Colonic mucosa (tissue), 4 donors: Measurements from ENCODE around the gene NGF. TPM values are rescaled to one million over a fixed set of nuclear protein-coding genes. Genes with fewer than 3 reads are reported as not detected.

Experiments
- DNase-seq: peaks from one replicate; pipeline ENCODE4 v3.0.0-alpha.2; 2020
- H3K27ac ChIP-seq: fragments of 200-600 bp; one replicate; pipeline ENCODE4 v1.8.0; 2021
- H3K27me3 ChIP-seq: fragments of 200-600 bp; one replicate; pipeline ENCODE4 v1.8.0; 2021
- H3K36me3 ChIP-seq: fragments of 200-600 bp; one replicate; pipeline ENCODE4 v1.8.0; 2021
- H3K4me1 ChIP-seq: fragments of 200-600 bp; one replicate; pipeline ENCODE4 v1.8.0; 2021; ENCODE audit warnings: mild to moderate bottlenecking
- H3K4me3 ChIP-seq: fragments of 200-600 bp; one replicate; pipeline ENCODE4 v1.8.0; 2021
- H3K9ac ChIP-seq, 2 donors: one replicate each; pipeline ENCODE4 v1.7.0; 2013; ENCODE audit warnings: control low read depth in 2 of 2, low read depth in 2 of 2, low read length in 2 of 2
- H3K9me3 ChIP-seq: fragments of 200-600 bp; one replicate; pipeline ENCODE4 v1.8.0; 2021
- intact Hi-C: fragments of 100-400 bp; cut with DNase I; formaldehyde crosslinking; loops from one replicate; pipeline ENCODE4 v1.14.1; 2022
- total RNA-seq, 2 donors: library from RNA; stranded (reverse); fragmentation: NEBNext Ultra II Directional in 1 of 2; extraction: Animal tissue kit (Norgen Biotek cat#: 25700) in 1 of 2; gene quantifications; one replicate each; pipeline ENCODE4 v1.2.1, GENCODE V29; 2021
- TF ChIP-seq, protein P1 (sequence below): fragments of 200-600 bp; IDR thresholded peaks from one replicate; pipeline ENCODE4 v1.8.0; 2022; ENCODE audit warnings: antibody characterized with exemption, mild to moderate bottlenecking
- donor health status: healthy.
- donor health status: DM: no; HTN: no; CAD: no.
- donor health status: DM: no; HTN: no; CAD: no.

NGF gene
- total RNA-seq, 2 donors from 2014 or later, result 0.64 TPM; not detected in 1

DNA sequence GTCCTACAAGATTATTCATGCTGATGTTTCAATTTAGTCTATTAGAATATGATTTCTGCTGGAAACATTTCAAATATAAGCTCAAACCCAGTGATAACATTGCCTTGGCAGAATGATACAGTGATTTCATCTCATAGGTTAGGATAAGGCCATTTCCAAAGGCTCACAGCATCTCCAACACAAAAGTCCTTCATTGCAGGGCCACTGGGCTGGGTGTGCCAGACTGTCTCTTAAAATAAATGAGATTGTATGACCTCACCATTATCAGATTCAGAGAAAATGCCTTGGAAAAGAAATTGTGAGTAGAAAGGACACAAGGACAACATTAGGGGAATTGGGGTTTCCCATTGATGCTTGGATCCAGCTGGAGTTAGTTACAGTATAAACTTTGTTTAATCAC is 30.4 kb downstream of the NGF start:
- no peaks in the 10 kb centered on the region for H3K4me1 ChIP-seq
- TF ChIP-seq, protein P1, sequence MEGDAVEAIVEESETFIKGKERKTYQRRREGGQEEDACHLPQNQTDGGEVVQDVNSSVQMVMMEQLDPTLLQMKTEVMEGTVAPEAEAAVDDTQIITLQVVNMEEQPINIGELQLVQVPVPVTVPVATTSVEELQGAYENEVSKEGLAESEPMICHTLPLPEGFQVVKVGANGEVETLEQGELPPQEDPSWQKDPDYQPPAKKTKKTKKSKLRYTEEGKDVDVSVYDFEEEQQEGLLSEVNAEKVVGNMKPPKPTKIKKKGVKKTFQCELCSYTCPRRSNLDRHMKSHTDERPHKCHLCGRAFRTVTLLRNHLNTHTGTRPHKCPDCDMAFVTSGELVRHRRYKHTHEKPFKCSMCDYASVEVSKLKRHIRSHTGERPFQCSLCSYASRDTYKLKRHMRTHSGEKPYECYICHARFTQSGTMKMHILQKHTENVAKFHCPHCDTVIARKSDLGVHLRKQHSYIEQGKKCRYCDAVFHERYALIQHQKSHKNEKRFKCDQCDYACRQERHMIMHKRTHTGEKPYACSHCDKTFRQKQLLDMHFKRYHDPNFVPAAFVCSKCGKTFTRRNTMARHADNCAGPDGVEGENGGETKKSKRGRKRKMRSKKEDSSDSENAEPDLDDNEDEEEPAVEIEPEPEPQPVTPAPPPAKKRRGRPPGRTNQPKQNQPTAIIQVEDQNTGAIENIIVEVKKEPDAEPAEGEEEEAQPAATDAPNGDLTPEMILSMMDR, result no peak
- H3K9ac ChIP-seq, result no peak overlapping the region
- no peak overlapping the region for H3K4me3 ChIP-seq
- H3K27me3 ChIP-seq, result no peaks in the 10 kb centered on the region
- DNase-seq, result no peak
- H3K27ac ChIP-seq, result no peak overlapping the region
- H3K36me3 ChIP-seq, result no peaks in the 10 kb centered on the region
- intact Hi-C loops, result no loop called here
- no peaks in the 10 kb centered on the region for H3K9me3 ChIP-seq

DNA sequence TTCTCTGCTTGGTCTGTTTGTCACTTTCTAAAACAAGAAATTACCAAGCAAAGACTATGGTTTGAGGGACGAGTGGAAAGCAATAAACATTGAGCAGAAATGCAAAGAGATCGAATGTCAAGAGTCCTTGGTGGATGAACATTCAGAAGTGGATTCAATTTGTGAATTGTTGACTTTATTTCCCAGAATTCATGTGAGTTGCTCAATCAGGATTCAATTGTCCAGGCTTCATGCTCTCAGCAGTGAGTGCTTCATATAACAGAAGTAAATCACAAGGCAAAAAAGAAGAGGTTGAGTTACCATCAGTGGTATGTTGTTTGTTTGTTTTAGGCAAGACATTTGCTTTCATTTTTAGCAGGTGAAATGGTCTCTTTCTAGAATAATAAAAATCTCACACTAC is 31.9 kb downstream of the NGF start:
- intact Hi-C loops, result no loop called here
- no peak overlapping the region for H3K9ac ChIP-seq
- H3K27ac ChIP-seq, result no peak overlapping the region
- H3K4me1 ChIP-seq, result no peaks in the 10 kb centered on the region
- H3K27me3 ChIP-seq, result no peaks in the 10 kb centered on the region
- H3K36me3 ChIP-seq, result no peaks in the 10 kb centered on the region
- no peaks in the 10 kb centered on the region for H3K9me3 ChIP-seq
- DNase-seq, result no peak
- TF ChIP-seq, protein P1, result no peak
- H3K4me3 ChIP-seq, result no peak overlapping the region

DNA sequence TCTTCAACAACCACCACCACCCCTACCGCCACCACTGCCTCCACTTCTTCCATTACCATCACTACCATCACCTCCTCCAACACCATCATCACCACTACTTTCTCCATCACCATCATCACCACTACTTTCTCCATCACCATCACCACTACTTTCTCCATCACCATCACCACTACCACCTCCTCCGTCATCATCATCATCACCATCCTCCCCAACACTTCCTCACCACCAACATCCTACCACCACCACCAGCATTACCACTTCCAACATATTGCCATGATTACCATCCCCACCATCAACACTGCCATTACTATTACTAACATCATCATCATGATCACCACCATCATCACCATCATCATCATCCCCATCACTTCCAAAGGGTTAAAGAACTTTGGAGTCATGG is 34.7 kb downstream of the NGF start:
- Histone ChIP-seq H3K9ac (no peak overlapping the region), H3K27ac (no peak overlapping the region), H3K27me3 (no peaks in the 10 kb centered on the region), H3K36me3 (no peaks in the 10 kb centered on the region), H3K4me1 (no peaks in the 10 kb centered on the region), H3K9me3 (no peaks in the 10 kb centered on the region), H3K4me3 (no peak overlapping the region)
- intact Hi-C loops, result no loop called here
- DNase-seq, result no peak
- TF ChIP-seq, protein P1, result no peak

DNA sequence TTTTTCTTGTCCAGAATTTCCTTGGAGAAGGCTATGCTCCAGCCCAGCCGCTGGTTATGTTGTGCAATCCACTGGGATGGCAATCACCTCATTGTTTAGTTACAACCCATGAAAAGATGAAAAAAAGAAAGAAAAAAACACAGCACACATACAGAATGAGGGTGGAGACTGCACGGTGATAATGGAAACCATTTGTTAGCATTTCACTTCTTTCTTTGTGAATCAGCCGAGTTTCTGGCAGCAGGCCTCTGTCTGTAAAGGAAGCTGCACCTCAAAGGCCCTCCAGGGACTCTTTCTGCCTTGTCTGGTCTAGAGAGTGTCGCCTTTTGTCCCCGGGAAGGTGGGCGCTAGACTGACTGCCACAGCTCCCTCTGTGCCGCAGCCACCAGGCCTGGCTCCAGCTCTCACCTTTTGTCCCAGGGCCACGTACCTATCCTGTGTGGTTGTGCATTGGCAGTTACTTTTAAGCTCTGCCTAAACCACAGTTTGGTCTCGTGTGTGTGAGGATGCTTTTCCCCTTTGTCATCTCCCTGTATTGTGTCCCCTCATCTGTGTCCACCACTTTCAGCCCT is 35.6 kb downstream of the NGF start:
- no peak overlapping the region for H3K9ac ChIP-seq
- H3K36me3 ChIP-seq, result no peaks in the 10 kb centered on the region
- no peaks in the 10 kb centered on the region for H3K27me3 ChIP-seq
- no peaks in the 10 kb centered on the region for H3K9me3 ChIP-seq
- H3K4me1 ChIP-seq, result no peaks in the 10 kb centered on the region
- no peak overlapping the region for H3K27ac ChIP-seq
- TF ChIP-seq, protein P1, result no peak
- H3K4me3 ChIP-seq, result no peak overlapping the region
- DNase-seq, result no peak
- intact Hi-C loops, result no loop called here

DNA sequence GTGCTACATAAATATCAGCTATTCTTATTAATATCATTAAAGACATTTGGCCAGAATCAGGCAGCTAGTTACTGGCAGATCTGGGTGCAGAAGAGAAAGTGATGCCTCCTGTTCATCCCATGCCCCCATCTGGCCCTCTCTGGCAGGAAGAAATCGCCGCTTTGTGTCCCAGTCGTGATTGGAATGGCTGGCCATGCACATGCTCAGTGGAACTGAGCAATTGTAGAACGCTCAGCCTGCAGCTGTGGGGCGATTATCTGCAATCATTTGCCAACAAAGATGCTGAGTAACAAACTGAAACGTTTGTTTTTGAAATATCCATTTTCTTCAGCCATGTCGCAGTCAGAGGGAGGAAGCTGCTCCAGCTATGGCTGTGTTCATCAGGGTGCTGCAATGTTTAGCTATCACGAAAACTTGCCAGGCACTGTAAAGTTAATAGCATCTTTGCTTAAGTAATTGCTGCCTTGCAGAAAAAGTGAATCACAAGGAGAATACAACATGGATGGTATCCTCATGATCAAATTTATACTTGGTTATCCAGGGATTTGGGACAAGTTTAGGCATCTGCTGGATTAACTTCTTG is 36.5 kb downstream of the NGF start:
- TF ChIP-seq, protein P1, result no peak
- no peak overlapping the region for H3K27ac ChIP-seq

More for the DNA sequence above, 36.5 kb downstream of the NGF start:
- intact Hi-C loops, result no loop called here
- no peaks in the 10 kb centered on the region for H3K36me3 ChIP-seq
- no peaks in the 10 kb centered on the region for H3K27me3 ChIP-seq
- DNase-seq, result no peak
- no peaks in the 10 kb centered on the region for H3K9me3 ChIP-seq
- H3K9ac ChIP-seq, result no peak overlapping the region
- H3K4me3 ChIP-seq, result no peak overlapping the region
- no peaks in the 10 kb centered on the region for H3K4me1 ChIP-seq
